ENCODE results near the gene DCLRE1C. TPM values are rescaled to one million over a fixed set of nuclear protein-coding genes. Genes with fewer than 3 reads are reported as not detected.

DCLRE1C gene
- total RNA-seq, 2 experiments from 2014 or later, result 15.0 to 17.5 TPM

DNA sequence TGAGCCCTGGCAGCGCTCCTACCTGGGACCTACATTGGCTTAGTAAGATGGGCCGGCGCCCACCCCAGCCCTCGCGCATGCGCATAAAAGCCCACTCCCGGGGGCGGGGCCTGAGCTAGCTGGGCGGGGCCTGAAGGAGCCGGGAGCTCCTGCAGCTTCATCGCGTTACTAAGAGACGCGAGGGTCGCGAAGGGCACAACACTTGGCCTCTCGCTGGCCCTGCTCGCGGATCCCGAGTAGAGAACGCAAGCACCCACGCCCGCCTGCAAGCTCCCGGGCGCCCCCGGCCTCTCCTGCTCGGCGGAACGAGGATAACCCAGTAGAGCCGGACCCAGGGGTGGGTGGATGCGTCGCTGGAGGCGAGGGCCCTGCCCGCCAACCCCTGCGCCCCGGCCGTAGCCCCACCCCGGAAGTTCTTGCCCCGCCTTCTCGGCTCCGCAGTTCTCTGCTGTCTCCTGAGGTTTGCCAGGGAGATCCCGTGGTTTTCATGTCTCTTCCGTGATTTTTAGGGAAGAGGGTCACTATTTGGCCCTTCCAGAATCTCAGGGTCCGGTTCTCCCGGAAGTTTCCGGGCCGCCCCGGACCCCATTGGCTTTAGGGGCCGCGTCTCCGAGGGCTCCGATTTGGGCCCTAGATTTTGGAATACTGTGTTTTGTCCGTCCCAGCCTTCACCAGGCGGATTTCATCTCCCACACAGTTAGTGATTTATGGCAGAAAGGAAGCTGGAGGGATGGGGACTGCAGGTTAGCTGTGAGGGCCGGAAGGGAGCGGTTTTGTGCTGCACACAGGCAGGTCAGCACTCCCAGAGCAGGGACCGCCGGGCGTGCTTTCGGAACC lies 5.5 kb upstream of the DCLRE1C start, which contains the start of gene MEIG1:
Gene MEIG1, plus strand, starts transcription at position 168 of the 837 bp plus-strand sequence. CDS start 7,081 bp downstream, outside the sequence.
- intact Hi-C loops (cut with micrococcal nuclease), result loop anchor here (10.0 kb wide), 1 partner anchor 125 kb away; the partner anchor contains the start of genes CDNF, HSPA14 and MSANTD7
- Mint-ChIP-seq H3K9me3 (no peaks in the 10 kb centered on the region), H3K27me3 (no peaks in the 10 kb centered on the region), H3K4me3 (peak within 1 kb of the TSS; percentile 98), H3K27ac (peak within 1 kb of the TSS; percentile 99), H3K36me3 (ENCODE audit: low read depth) (no peaks in the 10 kb centered on the region), H3K4me1 (ENCODE audit: low read depth) (peaks cover 20% of the 10 kb centered on the region)
- CTCF ChIA-PET, result interaction anchor here (0.7 to 3.7 kb wide), 6 partner anchors 12 to 396 kb away, joined by 3 to 18 read pairs (median 3); no protein-coding TSS in a partner anchor
- peak; percentile 94 for DNase-seq
- TF ChIP-seq, protein P1, sequence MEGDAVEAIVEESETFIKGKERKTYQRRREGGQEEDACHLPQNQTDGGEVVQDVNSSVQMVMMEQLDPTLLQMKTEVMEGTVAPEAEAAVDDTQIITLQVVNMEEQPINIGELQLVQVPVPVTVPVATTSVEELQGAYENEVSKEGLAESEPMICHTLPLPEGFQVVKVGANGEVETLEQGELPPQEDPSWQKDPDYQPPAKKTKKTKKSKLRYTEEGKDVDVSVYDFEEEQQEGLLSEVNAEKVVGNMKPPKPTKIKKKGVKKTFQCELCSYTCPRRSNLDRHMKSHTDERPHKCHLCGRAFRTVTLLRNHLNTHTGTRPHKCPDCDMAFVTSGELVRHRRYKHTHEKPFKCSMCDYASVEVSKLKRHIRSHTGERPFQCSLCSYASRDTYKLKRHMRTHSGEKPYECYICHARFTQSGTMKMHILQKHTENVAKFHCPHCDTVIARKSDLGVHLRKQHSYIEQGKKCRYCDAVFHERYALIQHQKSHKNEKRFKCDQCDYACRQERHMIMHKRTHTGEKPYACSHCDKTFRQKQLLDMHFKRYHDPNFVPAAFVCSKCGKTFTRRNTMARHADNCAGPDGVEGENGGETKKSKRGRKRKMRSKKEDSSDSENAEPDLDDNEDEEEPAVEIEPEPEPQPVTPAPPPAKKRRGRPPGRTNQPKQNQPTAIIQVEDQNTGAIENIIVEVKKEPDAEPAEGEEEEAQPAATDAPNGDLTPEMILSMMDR (IDR thresholded peaks at IDR 0.05), result no peak
- peak; percentile 88 for ATAC-seq
- POLR2A ChIA-PET, result interaction anchor here (0.6 to 1.4 kb wide), 6 partner anchors 9 to 370 kb away, joined by 3 to 7 read pairs (median 4); partner anchors contain the start of genes HSPA14, MSANTD7 and SUV39H2

DNA sequence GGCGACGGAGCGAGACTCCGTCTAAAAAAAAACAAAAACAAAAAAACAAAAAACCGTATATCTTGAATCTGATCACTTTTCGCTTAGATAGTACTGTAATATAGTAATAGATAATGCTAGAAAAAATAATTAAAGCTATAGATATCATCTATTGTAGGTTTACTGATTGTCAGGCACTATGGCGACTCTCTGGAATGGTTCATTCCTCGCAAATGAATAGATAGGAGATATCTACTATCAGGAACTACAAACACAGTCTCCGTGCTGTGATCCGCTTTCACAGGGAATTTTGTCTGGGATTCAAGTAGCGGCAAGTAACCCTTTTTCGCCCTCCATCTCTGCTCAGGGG lies 5.0 kb upstream of the DCLRE1C start:
- Mint-ChIP-seq H3K9me3 (no peaks in the 10 kb centered on the region), H3K27me3 (no peaks in the 10 kb centered on the region), H3K4me1 (ENCODE audit: low read depth) (peaks cover 21% of the 10 kb centered on the region), H3K4me3 (peak overlapping the region; percentile 98), H3K27ac (peak overlapping the region; percentile 99), H3K36me3 (ENCODE audit: low read depth) (no peaks in the 10 kb centered on the region)
- ATAC-seq (no peak), DNase-seq (no peak)
- TF ChIP-seq, protein P1 (IDR thresholded peaks at IDR 0.05), result no peak
- ChIA-PET CTCF (interaction anchor here (0.7 to 1.5 kb wide), 6 partner anchors 11 to 395 kb away, joined by 3 to 4 read pairs (median 3); no protein-coding TSS in a partner anchor), POLR2A (interaction anchor here (0.6 to 1.3 kb wide), 3 partner anchors 80 to 142 kb away, joined by 3 to 7 read pairs (median 5); partner anchors contain the start of genes HSPA14, MSANTD7 and SUV39H2)
- intact Hi-C loops (cut with micrococcal nuclease), result loop anchor here (10.0 kb wide), 1 partner anchor 124 kb away; the partner anchor contains the start of genes CDNF, HSPA14 and MSANTD7

DNA sequence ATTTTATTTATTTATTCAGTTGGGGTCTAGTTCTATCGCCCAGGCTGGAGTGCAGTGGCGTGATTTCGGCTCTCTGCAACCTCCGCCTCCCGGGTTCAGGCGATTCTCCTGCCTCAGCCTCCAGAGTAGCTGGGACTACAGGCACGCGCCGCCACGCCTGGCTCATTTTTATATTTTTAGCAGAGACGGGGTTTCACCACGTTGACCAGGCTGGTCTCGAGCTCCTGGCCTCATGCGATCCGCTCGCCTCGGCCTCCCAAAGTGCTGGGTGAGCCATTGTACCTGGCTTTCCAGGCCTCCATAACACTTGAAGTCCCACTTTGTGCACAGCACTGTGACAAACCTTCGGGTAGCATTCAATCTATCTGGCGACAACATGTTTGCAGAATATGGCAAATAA lies 1.0 kb upstream of the DCLRE1C start:
- ATAC-seq (no peak), DNase-seq (no peak)
- TF ChIP-seq, protein P1 (IDR thresholded peaks at IDR 0.05), result no peak
- H3K27ac Mint-ChIP-seq, result peak overlapping the region; percentile 98
- intact Hi-C loops (cut with micrococcal nuclease), result loop anchor here (10.0 kb wide), 1 partner anchor 120 kb away; the partner anchor contains the start of genes CDNF, HSPA14 and MSANTD7
- no peaks in the 10 kb centered on the region for H3K27me3 Mint-ChIP-seq
- peaks cover 20% of the 10 kb centered on the region for H3K36me3 Mint-ChIP-seq (ENCODE audit: low read depth)
- CTCF ChIA-PET, result interaction anchor here (1.3 to 2.2 kb wide), 2 partner anchors 17 to 66 kb away, joined by 5 to 7 read pairs; no protein-coding TSS in a partner anchor
- H3K4me3 Mint-ChIP-seq, result peak overlapping the region; percentile 94
- H3K4me1 Mint-ChIP-seq (ENCODE audit: low read depth), result peaks cover 40% of the 10 kb centered on the region
- POLR2A ChIA-PET, result interaction anchor here (1.0 to 3.2 kb wide), 4 partner anchors 64 to 141 kb away, joined by 3 to 30 read pairs (median 3); partner anchors contain the start of genes HSPA14, MSANTD7 and SUV39H2
- no peaks in the 10 kb centered on the region for H3K9me3 Mint-ChIP-seq

DNA sequence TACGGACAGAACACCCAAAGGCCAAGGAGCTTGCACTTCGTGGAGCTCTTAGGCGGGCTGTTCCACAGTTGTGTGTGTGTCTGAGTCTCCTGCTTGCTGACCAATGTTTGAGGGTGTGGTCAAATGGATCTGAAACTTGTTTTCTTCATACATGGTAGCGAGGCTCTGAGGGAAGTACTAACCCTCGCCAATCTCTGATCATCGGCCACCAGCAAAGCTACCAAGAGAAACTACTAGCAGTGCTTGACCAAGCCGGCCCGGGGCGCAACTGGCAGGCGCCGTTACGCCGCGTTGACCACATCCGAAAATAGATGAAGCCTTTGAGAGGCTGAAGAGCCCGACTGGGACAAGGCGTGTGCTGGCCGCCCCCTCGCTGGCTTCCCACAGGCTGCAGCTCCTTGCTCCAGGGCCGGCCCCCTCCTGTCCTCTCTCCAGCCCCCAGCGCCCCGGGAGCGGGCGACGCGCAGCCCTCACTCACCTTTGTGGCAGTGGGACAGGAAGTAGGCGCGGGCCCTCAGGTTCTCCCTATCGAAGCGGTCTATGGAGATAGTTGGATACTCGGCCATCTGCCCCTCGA lies 384 bp downstream of the DCLRE1C start:
- ATAC-seq (peak; percentile 54), DNase-seq (no peak)
- Mint-ChIP-seq H3K27me3 (no peaks in the 10 kb centered on the region), H3K36me3 (ENCODE audit: low read depth) (peaks cover 24% of the 10 kb centered on the region), H3K9me3 (no peaks in the 10 kb centered on the region), H3K4me3 (peak overlapping the region; percentile 94), H3K4me1 (ENCODE audit: low read depth) (peaks cover 41% of the 10 kb centered on the region), H3K27ac (peak overlapping the region; percentile 98)
- intact Hi-C loops (cut with micrococcal nuclease), result loop anchor here (10.0 kb wide), 1 partner anchor 119 kb away; the partner anchor contains the start of genes CDNF, HSPA14 and MSANTD7
- TF ChIP-seq, protein P1 (IDR thresholded peaks at IDR 0.05), result no peak
- ChIA-PET CTCF (interaction anchor here (0.7 to 2.3 kb wide), 7 partner anchors 8 to 72 kb away, joined by 3 to 7 read pairs (median 3); no protein-coding TSS in a partner anchor), POLR2A (interaction anchor here (0.8 to 3.2 kb wide), 13 partner anchors 9 to 142 kb away, joined by 3 to 30 read pairs (median 3); partner anchors contain the start of genes CDNF, HSPA14, MSANTD7 and SUV39H2)

Measured in activated CD8-positive, alpha-beta T cell treated with anti-CD3 and anti-CD28 coated beads for 36 hours (primary cell).